ENCODE measurements around the gene KCNQ1OT1.

DNA sequence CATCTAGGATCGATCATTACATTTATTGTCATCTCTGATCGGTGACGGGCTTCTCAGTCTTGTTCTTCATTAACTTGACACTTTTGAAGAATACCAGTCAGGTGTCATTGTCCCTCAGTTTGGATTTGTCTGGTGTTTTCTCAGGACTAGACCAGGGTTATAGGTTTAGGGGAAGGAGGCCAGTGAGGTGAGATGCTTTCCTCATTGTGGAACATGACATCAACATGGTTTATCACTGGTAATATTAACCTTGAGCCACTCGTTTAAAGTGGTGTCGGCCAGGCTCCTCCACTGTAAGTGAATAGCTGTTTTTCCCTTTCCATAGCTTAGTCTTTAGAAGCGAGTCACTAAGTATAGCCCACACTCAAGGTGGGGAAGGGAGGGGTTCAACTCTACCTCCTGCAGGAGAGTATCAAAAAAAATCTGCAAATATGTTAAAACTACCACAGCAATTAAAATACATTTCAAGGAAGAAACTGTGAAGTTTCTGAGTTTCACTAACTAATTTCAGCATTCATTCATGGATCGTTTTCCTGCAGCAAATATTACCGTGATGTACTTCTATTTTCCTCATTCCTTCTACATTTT, 42.0 kb downstream of the KCNQ1OT1 start:
- TF ChIP-seq, protein P1, sequence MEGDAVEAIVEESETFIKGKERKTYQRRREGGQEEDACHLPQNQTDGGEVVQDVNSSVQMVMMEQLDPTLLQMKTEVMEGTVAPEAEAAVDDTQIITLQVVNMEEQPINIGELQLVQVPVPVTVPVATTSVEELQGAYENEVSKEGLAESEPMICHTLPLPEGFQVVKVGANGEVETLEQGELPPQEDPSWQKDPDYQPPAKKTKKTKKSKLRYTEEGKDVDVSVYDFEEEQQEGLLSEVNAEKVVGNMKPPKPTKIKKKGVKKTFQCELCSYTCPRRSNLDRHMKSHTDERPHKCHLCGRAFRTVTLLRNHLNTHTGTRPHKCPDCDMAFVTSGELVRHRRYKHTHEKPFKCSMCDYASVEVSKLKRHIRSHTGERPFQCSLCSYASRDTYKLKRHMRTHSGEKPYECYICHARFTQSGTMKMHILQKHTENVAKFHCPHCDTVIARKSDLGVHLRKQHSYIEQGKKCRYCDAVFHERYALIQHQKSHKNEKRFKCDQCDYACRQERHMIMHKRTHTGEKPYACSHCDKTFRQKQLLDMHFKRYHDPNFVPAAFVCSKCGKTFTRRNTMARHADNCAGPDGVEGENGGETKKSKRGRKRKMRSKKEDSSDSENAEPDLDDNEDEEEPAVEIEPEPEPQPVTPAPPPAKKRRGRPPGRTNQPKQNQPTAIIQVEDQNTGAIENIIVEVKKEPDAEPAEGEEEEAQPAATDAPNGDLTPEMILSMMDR (IDR thresholded peaks at IDR 0.05 in 8 of 11, conservative IDR thresholded peaks at IDR 0.05 in 3 of 11): no peak
- no peak for TF ChIP-seq POLR2AphosphoS5 (IDR thresholded peaks at IDR 0.05)
- TF ChIP-seq POLR2A (IDR thresholded peaks at IDR 0.05): no peak
